Endothelial cell of umbilical vein (primary cell): Measurements from ENCODE around the gene FBXL19. TPM values are rescaled to one million over a fixed set of nuclear protein-coding genes. Genes with fewer than 3 reads are reported as not detected.

Experiments used
- BruUV-seq: library from RNA; stranded (reverse); fragments of 400-500 nt; replicated peaks from 2 replicates; lab custom pipeline; 2021; lab: Mats Ljungman, UMichigan
- CTCF ChIA-PET: fragments of 300-600, 350-600 bp; sonication (Branson Sonifier 250); formaldehyde crosslinking; loops from one replicate; lab custom pipeline; 2021; ENCODE audit warnings: antibody characterized with exemption, inconsistent platforms; lab: Charles Lee
- POLR2A ChIA-PET: fragments of 300-600, 350-600 bp; sonication (Branson Sonifier 250); formaldehyde crosslinking; loops from one replicate; lab custom pipeline; 2021; ENCODE audit warnings: antibody characterized with exemption, inconsistent platforms; lab: Charles Lee
- DNase-seq: peaks from one replicate; pipeline ENCODE4 v3.0.0-alpha.2; 2011; ENCODE audit warnings: low read depth, low spot score
- FAIRE-seq: peaks from 2 replicates; lab custom pipeline; 2011; peaks lifted over from hg19 to GRCh38; lab: Jason Lieb, UNC
- H2AFZ ChIP-seq: 2 replicates; pipeline ENCODE4 v1.6.0; 2012; ENCODE audit warnings: low read depth, low read length, control low read depth, inconsistent platforms
- H3K27ac ChIP-seq: 2 replicates; pipeline ENCODE4 v1.5.1; 2011; ENCODE audit warnings: low read depth, mild to moderate bottlenecking, control low read depth, low read length, moderate library complexity; ENCODE audit not compliant: insufficient read depth
- H3K27me3 ChIP-seq, 2 experiments: 2 replicates each; pipeline versions ENCODE4 v1.6.0 to v1.6.1; 2011; ENCODE audit warnings: low read length in 2 of 2, mixed read lengths in 1 of 2; ENCODE audit not compliant: control insufficient read depth in 2 of 2, insufficient read depth in 2 of 2
- H3K36me3 ChIP-seq, 2 experiments: 2 replicates in 1 of 2; 3 replicates in 1 of 2; pipeline ENCODE4 v1.5.1; 2011; ENCODE audit warnings: low read length in 2 of 2, mild to moderate bottlenecking in 1 of 2, moderate library complexity in 1 of 2; ENCODE audit not compliant: control insufficient read depth in 2 of 2, insufficient read depth in 2 of 2; ENCODE audit errors: extremely low read depth in 1 of 2
- H3K4me1 ChIP-seq: 3 replicates; pipeline ENCODE4 v1.5.1; 2011; ENCODE audit warnings: mild to moderate bottlenecking, low read length; ENCODE audit not compliant: control insufficient read depth, insufficient read depth; ENCODE audit errors: extremely low read depth
- H3K4me2 ChIP-seq: 2 replicates; pipeline ENCODE4 v1.6.1; 2011; ENCODE audit warnings: low read length, control low read depth, mixed read lengths; ENCODE audit not compliant: insufficient read depth
- H3K4me3 ChIP-seq, 3 experiments: fragments of 200-600 bp in 1 of 3; sonication (generic), shearing (Covaris generic) in 1 of 3; replicated peaks in 1 of 3; 2 replicates each; pipeline ENCODE4 v1.5.1; 2011 to 2016; ENCODE audit warnings: control low read depth in 3 of 3, low read length in 3 of 3, mild to moderate bottlenecking in 2 of 3, inconsistent platforms in 1 of 3, low read depth in 1 of 3, moderate library complexity in 1 of 3; ENCODE audit not compliant: insufficient read depth in 1 of 3
- H3K79me2 ChIP-seq: 2 replicates; pipeline ENCODE4 v1.6.0; 2012; ENCODE audit warnings: low read length, inconsistent platforms; ENCODE audit not compliant: control insufficient read depth, insufficient read depth
- H3K9ac ChIP-seq: replicated peaks from 2 replicates; pipeline ENCODE3; 2011; ENCODE audit warnings: low read length, control low read depth; ENCODE audit not compliant: insufficient read depth; ENCODE audit errors: extremely low read depth
- H3K9me1 ChIP-seq: replicated peaks from 3 replicates; pipeline ENCODE4 v1.6.0; 2011; ENCODE audit warnings: mild to moderate bottlenecking, low read length; ENCODE audit not compliant: control insufficient read depth, insufficient read depth; ENCODE audit errors: extremely low read depth
- H3K9me3 ChIP-seq: replicated peaks from 2 replicates; pipeline ENCODE4 v1.5.1; 2012; ENCODE audit warnings: low read length, inconsistent platforms; ENCODE audit not compliant: control insufficient read depth, insufficient read depth
- H4K20me1 ChIP-seq: replicated peaks from 2 replicates; pipeline ENCODE3; 2011; ENCODE audit warnings: mild to moderate bottlenecking, low read length; ENCODE audit not compliant: control insufficient read depth, insufficient read depth; ENCODE audit errors: extremely low read depth
- EZH2 ChIP-seq: IDR thresholded peaks from 2 replicates; pipeline ENCODE4 v1.6.1; 2012; ENCODE audit warnings: borderline replicate concordance, low read depth, mild to moderate bottlenecking, moderate library complexity, low read length, inconsistent platforms; ENCODE audit not compliant: severe bottlenecking
- FOS ChIP-seq: IDR thresholded peaks from 2 replicates; pipeline ENCODE4 v1.6.1; 2011; ENCODE audit warnings: mild to moderate bottlenecking, low read length, moderate library complexity, borderline replicate concordance; ENCODE audit not compliant: insufficient read depth
- GATA2 ChIP-seq: IDR thresholded peaks from 2 replicates; pipeline ENCODE4 v1.7.0; 2011; ENCODE audit warnings: low read depth, mild to moderate bottlenecking, moderate library complexity, mixed read lengths, low read length; ENCODE audit not compliant: insufficient read length, insufficient read depth
- JUN ChIP-seq: IDR thresholded peaks from 2 replicates; pipeline ENCODE4 v1.6.1; 2011; ENCODE audit warnings: borderline replicate concordance, low read depth; ENCODE audit not compliant: insufficient read length, insufficient read depth
- MYC ChIP-seq: IDR thresholded peaks from one replicate; pipeline ENCODE4 v1.6.1; 2011; ENCODE audit warnings: mild to moderate bottlenecking, low read depth, low read length
- POLR2A ChIP-seq: IDR thresholded peaks from 2 replicates; pipeline ENCODE4 v1.6.1; 2012; ENCODE audit warnings: low read depth, mild to moderate bottlenecking, control low read depth, low read length
- POLR2AphosphoS5 ChIP-seq: IDR thresholded peaks from 2 replicates; pipeline ENCODE4 v1.6.1; 2012; ENCODE audit warnings: low read depth, mild to moderate bottlenecking, control low read depth, low read length, moderate library complexity; ENCODE audit not compliant: insufficient read depth
- dilution Hi-C: fragments of 300-500 bp; cut with MboI; formaldehyde crosslinking; loops from one replicate; pipeline ENCODE4 v1.15.0; 2019; ENCODE audit warnings: low sequenced_read_pairs; ENCODE audit not compliant: extremely low pct_ligation_motif_present
- intact Hi-C: fragments of 100-400 bp; cut with micrococcal nuclease; formaldehyde crosslinking; loops from one replicate; pipeline ENCODE4 v1.10.0; 2022
- polyA plus RNA-seq, 4 experiments: library from polyadenylated mRNA; depleted of rRNA in 3 of 4; stranded (reverse) in 3 of 4; unstranded in 1 of 4; fragments of >200 nt; gene quantifications; 2 replicates each; pipeline versions ENCODE4 v1.2.1 to v1.2.3, GENCODE V29; 2011 to 2012; ENCODE audit warnings: missing spikeins in 1 of 4
- total RNA-seq: library from RNA; stranded (reverse); gene quantifications from 2 replicates; pipeline ENCODE4 v1.2.3, GENCODE V29; 2021
- TF ChIP-seq, protein P1 (sequence below), 2 donors: IDR thresholded peaks; 1 replicate in 1 of 2; 2 replicates in 1 of 2; pipeline ENCODE4 v1.5.1; 2011; ENCODE audit warnings: low read length in 2 of 2, mild to moderate bottlenecking in 2 of 2, moderate library complexity in 2 of 2, control low read depth in 1 of 2, inconsistent platforms in 1 of 2, low read depth in 1 of 2; ENCODE audit not compliant: insufficient read depth in 1 of 2; ENCODE audit errors: extremely low read depth in 1 of 2
- TF ChIP-seq, protein P2 (sequence below): IDR thresholded peaks from 2 replicates; pipeline ENCODE4 v1.6.1; 2011; ENCODE audit not compliant: insufficient read depth, insufficient read length

Gene FBXL19
- total and polyA plus RNA-seq, 2 donors (not counting 3 experiments of a cell fraction or from before 2014, with no cell fraction given): 22.1 to 38.0 TPM

- H2AFZ ChIP-seq: peak overlapping the region; percentile 91
- H3K9ac ChIP-seq: peak overlapping the region; percentile 96
- peak; percentile 98 for TF ChIP-seq POLR2AphosphoS5
- TF ChIP-seq, protein P1, sequence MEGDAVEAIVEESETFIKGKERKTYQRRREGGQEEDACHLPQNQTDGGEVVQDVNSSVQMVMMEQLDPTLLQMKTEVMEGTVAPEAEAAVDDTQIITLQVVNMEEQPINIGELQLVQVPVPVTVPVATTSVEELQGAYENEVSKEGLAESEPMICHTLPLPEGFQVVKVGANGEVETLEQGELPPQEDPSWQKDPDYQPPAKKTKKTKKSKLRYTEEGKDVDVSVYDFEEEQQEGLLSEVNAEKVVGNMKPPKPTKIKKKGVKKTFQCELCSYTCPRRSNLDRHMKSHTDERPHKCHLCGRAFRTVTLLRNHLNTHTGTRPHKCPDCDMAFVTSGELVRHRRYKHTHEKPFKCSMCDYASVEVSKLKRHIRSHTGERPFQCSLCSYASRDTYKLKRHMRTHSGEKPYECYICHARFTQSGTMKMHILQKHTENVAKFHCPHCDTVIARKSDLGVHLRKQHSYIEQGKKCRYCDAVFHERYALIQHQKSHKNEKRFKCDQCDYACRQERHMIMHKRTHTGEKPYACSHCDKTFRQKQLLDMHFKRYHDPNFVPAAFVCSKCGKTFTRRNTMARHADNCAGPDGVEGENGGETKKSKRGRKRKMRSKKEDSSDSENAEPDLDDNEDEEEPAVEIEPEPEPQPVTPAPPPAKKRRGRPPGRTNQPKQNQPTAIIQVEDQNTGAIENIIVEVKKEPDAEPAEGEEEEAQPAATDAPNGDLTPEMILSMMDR (IDR thresholded peaks at IDR 0.05; ENCODE audit: extremely low read depth in 1 of 2, insufficient read depth in 1 of 2, low read depth in 1 of 2, low read length in 2 of 2): no peak
- peak; percentile 21 for TF ChIP-seq MYC
- peak; percentile 12 for TF ChIP-seq GATA2
- TF ChIP-seq, protein P2, sequence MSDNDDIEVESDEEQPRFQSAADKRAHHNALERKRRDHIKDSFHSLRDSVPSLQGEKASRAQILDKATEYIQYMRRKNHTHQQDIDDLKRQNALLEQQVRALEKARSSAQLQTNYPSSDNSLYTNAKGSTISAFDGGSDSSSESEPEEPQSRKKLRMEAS: peak; percentile 74
- TF ChIP-seq FOS: no peak
- no peak for TF ChIP-seq JUN
- TF ChIP-seq EZH2: no peak
- TF ChIP-seq POLR2A: peak; percentile 99
- dilution Hi-C loops: no loop called here
- intact Hi-C loops: loop anchor here (1.0 to 2.0 kb wide), 5 partner anchors 19 to 70 kb away; partner anchors contain the start of gene BCL7C
- BruUV-seq: TSS peak; percentile 36
- H3K4me3 ChIP-seq: peak overlapping the region; percentile 66 to 83 (median 80)
- H3K9me3 ChIP-seq: no peaks in the 10 kb centered on the region
- CTCF ChIA-PET: interaction anchor here (1.0 to 6.0 kb wide), 6 partner anchors 21 to 70 kb away, joined by 3 to 30 read pairs (median 6); no protein-coding TSS in a partner anchor
- no peaks in the 10 kb centered on the region for H3K9me1 ChIP-seq
- H3K27me3 ChIP-seq: no peaks in the 10 kb centered on the region
- FAIRE-seq (peak; percentile 90), DNase-seq (peak; percentile 91)
- peak overlapping the region; percentile 87 for H3K4me2 ChIP-seq
- H4K20me1 ChIP-seq: no peaks in the 10 kb centered on the region
- H3K4me1 ChIP-seq: peaks cover 20% of the 10 kb centered on the region
- no peaks in the 10 kb centered on the region for H3K79me2 ChIP-seq
- peaks cover 0 to 5% of the 10 kb centered on the region in 2 experiments for H3K36me3 ChIP-seq
- H3K27ac ChIP-seq: peak overlapping the region; percentile 85
- POLR2A ChIA-PET: interaction anchor here (0.8 to 1.1 kb wide), 2 partner anchors 31 to 69 kb away, joined by 3 to 4 read pairs; no protein-coding TSS in a partner anchor
These were observed 48.3 kb upstream of the FBXL19 start for GRCh38 chr16:30874821-30875717.
